HEK293T (cell line): Measurements from ENCODE around the gene TMEM135.

ENCODE experiments used
- CTCF ChIA-PET: fragments of 350-600 bp; formaldehyde crosslinking; extraction: SDS; loops from one replicate; lab custom pipeline; 2021; ENCODE audit warnings: antibody characterized with exemption, inconsistent platforms; lab: Yijun Ruan, JAX
- POLR2A ChIA-PET: fragments of 350-600 bp; formaldehyde crosslinking; extraction: SDS; loops from one replicate; lab custom pipeline; 2020; ENCODE audit warnings: antibody characterized with exemption, inconsistent platforms; lab: Yijun Ruan, JAX
- DNase-seq: peaks from one replicate; pipeline ENCODE4 v3.0.0; 2012; ENCODE audit warnings: mixed read lengths; ENCODE audit errors: extremely low spot score
- ARNT ChIP-seq: fragments of 450-650 bp; IDR thresholded peaks from 2 replicates; pipeline ENCODE4 v1.6.1; 2017; ENCODE audit warnings: mild to moderate bottlenecking
- BHLHE40 ChIP-seq: fragments of 450-650 bp; IDR thresholded peaks from 2 replicates; pipeline ENCODE4 v1.6.1; 2016; ENCODE audit warnings: mild to moderate bottlenecking, moderate library complexity, borderline replicate concordance
- CTBP1 ChIP-seq: fragments of 450-650 bp; IDR thresholded peaks from 2 replicates; pipeline ENCODE4 v1.6.1; 2016; ENCODE audit warnings: borderline replicate concordance
- ELF4 ChIP-seq: fragments of 450-650 bp; IDR thresholded peaks from 2 replicates; pipeline ENCODE4 v1.6.1; 2017; ENCODE audit warnings: antibody characterized with exemption
- FOXA1 ChIP-seq: fragments of 450-650 bp; IDR thresholded peaks from 2 replicates; pipeline ENCODE4 v1.6.1; 2016; ENCODE audit warnings: mild to moderate bottlenecking
- FOXK2 ChIP-seq: fragments of 450-650 bp; IDR thresholded peaks from 2 replicates; pipeline ENCODE4 v1.6.1; 2016; ENCODE audit warnings: mild to moderate bottlenecking
- FOXM1 ChIP-seq: fragments of 450-650 bp; IDR thresholded peaks from 2 replicates; pipeline ENCODE4 v1.6.1; 2017; ENCODE audit warnings: mild to moderate bottlenecking, borderline replicate concordance
- HDGF ChIP-seq: fragments of 450-650 bp; IDR thresholded peaks from 2 replicates; pipeline ENCODE4 v1.6.1; 2017; ENCODE audit warnings: antibody characterized with exemption, borderline replicate concordance
- L3MBTL2 ChIP-seq: fragments of 450-650 bp; conservative IDR thresholded peaks from 2 replicates; pipeline ENCODE4 v1.6.1; 2016; ENCODE audit warnings: mild to moderate bottlenecking
- LEF1 ChIP-seq: fragments of 450-650 bp; IDR thresholded peaks from 2 replicates; pipeline ENCODE4 v1.6.1; 2017; ENCODE audit warnings: mild to moderate bottlenecking, borderline replicate concordance
- NFRKB ChIP-seq: fragments of 450-650 bp; IDR thresholded peaks from 2 replicates; pipeline ENCODE4 v1.6.1; 2016; ENCODE audit warnings: mild to moderate bottlenecking, moderate library complexity
- PKNOX1 ChIP-seq: fragments of 450-650 bp; IDR thresholded peaks from 2 replicates; pipeline ENCODE4 v1.6.1; 2016
- SP1 ChIP-seq: fragments of 450-650 bp; IDR thresholded peaks from 2 replicates; pipeline ENCODE4 v1.6.1; 2017
- SUZ12 ChIP-seq: fragments of 450-650 bp; IDR thresholded peaks from 2 replicates; pipeline ENCODE4 v1.6.1; 2016; ENCODE audit warnings: mild to moderate bottlenecking
- TARDBP ChIP-seq: fragments of 450-650 bp; IDR thresholded peaks from 2 replicates; pipeline ENCODE4 v1.6.1; 2016
- ZNF384 ChIP-seq: fragments of 450-650 bp; IDR thresholded peaks from 2 replicates; pipeline ENCODE4 v1.6.1; 2016

The TMEM135 gene

GRCh38 chr11:87255589-87255988, 217.9 kb downstream of the TMEM135 start:
- ChIA-PET CTCF (no interaction called here), POLR2A (no interaction called here)
- no peak for TF ChIP-seq ZNF384
- no peak for TF ChIP-seq BHLHE40
- no peak for TF ChIP-seq CTBP1
- no peak for TF ChIP-seq SP1
- TF ChIP-seq TARDBP: no peak
- TF ChIP-seq FOXK2: no peak
- TF ChIP-seq PKNOX1: no peak
- no peak for TF ChIP-seq HDGF
- no peak for TF ChIP-seq L3MBTL2
- no peak for TF ChIP-seq FOXM1
- no peak for TF ChIP-seq NFRKB
- TF ChIP-seq ELF4: no peak
- no peak for TF ChIP-seq FOXA1
- no peak for DNase-seq

- CTCF ChIA-PET: no interaction called here
- DNase-seq: no peak
- POLR2A ChIA-PET: no interaction called here
- TF ChIP-seq ZNF384: no peak
- no peak for TF ChIP-seq NFRKB
- no peak for TF ChIP-seq SUZ12
- no peak for TF ChIP-seq BHLHE40
- TF ChIP-seq CTBP1: no peak
- no peak for TF ChIP-seq LEF1
- no peak for TF ChIP-seq ARNT
- no peak for TF ChIP-seq PKNOX1
- no peak for TF ChIP-seq TARDBP
- TF ChIP-seq HDGF: no peak
- no peak for TF ChIP-seq ELF4
These were observed 219.1 kb downstream of the TMEM135 start for GRCh38 chr11:87256694-87257340.

- DNase-seq: no peak
- no peak for TF ChIP-seq HDGF
- no peak for TF ChIP-seq FOXA1
- no peak for TF ChIP-seq SUZ12
- no peak for TF ChIP-seq CTBP1
- TF ChIP-seq NFRKB: no peak
- no peak for TF ChIP-seq PKNOX1
- TF ChIP-seq ARNT: no peak
- no peak for TF ChIP-seq FOXK2
- no peak for TF ChIP-seq ELF4
- no peak for TF ChIP-seq ZNF384
- TF ChIP-seq BHLHE40: no peak
- TF ChIP-seq TARDBP: no peak
- TF ChIP-seq FOXM1: no peak
- no peak for TF ChIP-seq L3MBTL2
- no peak for TF ChIP-seq SP1
- no peak for TF ChIP-seq LEF1
- ChIA-PET POLR2A (no interaction called here), CTCF (no interaction called here)
These were observed 220.6 kb downstream of the TMEM135 start for GRCh38 chr11:87258171-87258833.

GRCh38 chr11:87259736-87260135, 222.0 kb downstream of the TMEM135 start:
- ChIA-PET CTCF (no interaction called here), POLR2A (no interaction called here)
- TF ChIP-seq ARNT (no peak), BHLHE40 (no peak), SUZ12 (no peak)
- no peak for DNase-seq

- ChIA-PET CTCF (no interaction called here), POLR2A (no interaction called here)
- TF ChIP-seq FOXM1 (no peak), ARNT (no peak), ZNF384 (no peak), CTBP1 (no peak), FOXK2 (no peak), TARDBP (no peak), NFRKB (no peak), FOXA1 (no peak), ELF4 (no peak), PKNOX1 (no peak), BHLHE40 (no peak), LEF1 (no peak), HDGF (no peak), SP1 (no peak), SUZ12 (no peak), L3MBTL2 (no peak)
These were observed 223.1 kb downstream of the TMEM135 start for GRCh38 chr11:87260811-87261210.

GRCh38 chr11:87263264-87263838, 225.6 kb downstream of the TMEM135 start:
- POLR2A ChIA-PET: no interaction called here
- TF ChIP-seq HDGF (no peak), SUZ12 (no peak), ZNF384 (no peak), FOXA1 (no peak), L3MBTL2 (no peak), LEF1 (no peak), NFRKB (no peak), ARNT (no peak), TARDBP (no peak), PKNOX1 (no peak)
- no peak for DNase-seq
- CTCF ChIA-PET: no interaction called here

More at GRCh38 chr11:87260811-87261210, 223.1 kb downstream of the TMEM135 start:
- no peak for DNase-seq
